DND-41 (cell line): ENCODE measurements around the gene TMEM154.
"Not testable (repeated sequence)": the region's sequence is repeated elsewhere in the genome, so short reads cannot be mapped to it uniquely, and the experiment has no call there.

Experiments used
- ATAC-seq: fragments of 200-7000 bp; cut with Tn5 transposase; 3 replicates; pipeline ENCODE4 v1.9.1; 2021; ENCODE audit warnings: low read depth; ENCODE audit not compliant: insufficient read depth
- DNase-seq: peaks from one replicate; pipeline ENCODE4 v3.0.0-alpha.2; 2020
- H2AFZ ChIP-seq: 2 replicates; pipeline ENCODE4 v1.6.0; 2012; ENCODE audit warnings: low read depth, low read length
- H3K27ac ChIP-seq: 2 replicates; pipeline ENCODE4 v1.5.1; 2012; ENCODE audit warnings: low read length, inconsistent platforms
- H3K27me3 ChIP-seq: fragments of 200-600 bp; sonication (generic); 2 replicates; pipeline ENCODE4 v1.6.0; 2012; ENCODE audit warnings: low read length, mild to moderate bottlenecking, inconsistent platforms; ENCODE audit not compliant: insufficient read depth, poor library complexity
- H3K36me3 ChIP-seq: 2 replicates; pipeline ENCODE4 v1.5.1; 2012; ENCODE audit warnings: low read length, inconsistent platforms; ENCODE audit not compliant: insufficient read depth
- H3K4me1 ChIP-seq: 2 replicates; pipeline ENCODE4 v1.5.1; 2012; ENCODE audit warnings: mild to moderate bottlenecking, low read length; ENCODE audit not compliant: insufficient read depth
- H3K4me2 ChIP-seq: 2 replicates; pipeline ENCODE4 v1.6.0; 2012; ENCODE audit warnings: mild to moderate bottlenecking, moderate library complexity, low read length, inconsistent platforms; ENCODE audit not compliant: insufficient read depth
- H3K4me3 ChIP-seq, 2 experiments: fragments of 200-600 bp in 1 of 2; shearing (Covaris generic) in 1 of 2; 2 replicates each; pipeline ENCODE4 v1.5.1; 2012 to 2016; ENCODE audit warnings: inconsistent platforms in 2 of 2, low read length in 2 of 2, mild to moderate bottlenecking in 2 of 2, low read depth in 1 of 2, moderate library complexity in 1 of 2
- H3K79me2 ChIP-seq: 2 replicates; pipeline ENCODE4 v1.6.0; 2012; ENCODE audit warnings: low read length, inconsistent platforms; ENCODE audit not compliant: insufficient read depth
- H3K9ac ChIP-seq: 2 replicates; pipeline ENCODE4 v1.6.0; 2012; ENCODE audit warnings: low read depth, mild to moderate bottlenecking, inconsistent platforms, low read length, moderate library complexity
- H3K9me3 ChIP-seq: 2 replicates; pipeline ENCODE4 v1.5.1; 2012; ENCODE audit warnings: low read length, moderate library complexity, mild to moderate bottlenecking, inconsistent platforms; ENCODE audit not compliant: insufficient read depth, severe bottlenecking
- H4K20me1 ChIP-seq: 2 replicates; pipeline ENCODE4 v1.6.0; 2012; ENCODE audit warnings: low read length; ENCODE audit not compliant: insufficient read depth
- EZH2 ChIP-seq: IDR thresholded peaks from 3 replicates; pipeline ENCODE4 v1.6.1; 2012; ENCODE audit warnings: borderline replicate concordance, low read depth, mild to moderate bottlenecking, moderate library complexity, low read length, inconsistent platforms; ENCODE audit not compliant: severe bottlenecking
- TF ChIP-seq, protein P1 (sequence below): IDR thresholded peaks from 2 replicates; pipeline ENCODE4 v1.5.1; 2012; ENCODE audit warnings: borderline replicate concordance, low read length, moderate library complexity, mild to moderate bottlenecking; ENCODE audit not compliant: poor library complexity, severe bottlenecking; ENCODE audit errors: extremely low read depth

Gene TMEM154

DNA sequence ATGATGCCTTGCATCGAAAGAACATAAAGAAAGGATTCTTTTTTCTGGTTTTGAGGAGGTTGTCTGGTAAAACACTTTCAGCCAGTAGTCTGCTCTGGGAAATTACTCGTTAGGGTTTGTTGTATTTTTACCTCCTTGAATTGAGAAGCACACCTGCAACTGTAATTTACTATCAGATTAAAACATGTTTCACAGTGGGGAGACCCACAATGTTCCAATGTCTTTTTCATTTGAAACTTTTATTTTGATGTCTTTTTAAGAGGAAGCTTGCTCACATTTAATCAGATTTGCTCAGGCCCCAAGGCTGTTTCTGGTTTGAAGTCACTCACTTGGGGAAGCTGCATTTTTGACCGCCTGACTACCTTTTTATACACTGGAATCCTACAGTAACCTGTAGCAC lies 12.0 kb downstream of the TMEM154 start:
- Histone ChIP-seq H3K4me3 (no peak overlapping the region), H3K27me3 (no peaks in the 10 kb centered on the region), H3K9me3 (no peaks in the 10 kb centered on the region), H3K9ac (no peak overlapping the region), H3K27ac (no peak overlapping the region), H3K36me3 (no peaks in the 10 kb centered on the region), H2AFZ (no peak overlapping the region), H4K20me1 (no peaks in the 10 kb centered on the region), H3K4me1 (no peaks in the 10 kb centered on the region), H3K79me2 (no peaks in the 10 kb centered on the region), H3K4me2 (no peak overlapping the region)
- DNase-seq (no peak), ATAC-seq (no peak)
- TF ChIP-seq, protein P1, sequence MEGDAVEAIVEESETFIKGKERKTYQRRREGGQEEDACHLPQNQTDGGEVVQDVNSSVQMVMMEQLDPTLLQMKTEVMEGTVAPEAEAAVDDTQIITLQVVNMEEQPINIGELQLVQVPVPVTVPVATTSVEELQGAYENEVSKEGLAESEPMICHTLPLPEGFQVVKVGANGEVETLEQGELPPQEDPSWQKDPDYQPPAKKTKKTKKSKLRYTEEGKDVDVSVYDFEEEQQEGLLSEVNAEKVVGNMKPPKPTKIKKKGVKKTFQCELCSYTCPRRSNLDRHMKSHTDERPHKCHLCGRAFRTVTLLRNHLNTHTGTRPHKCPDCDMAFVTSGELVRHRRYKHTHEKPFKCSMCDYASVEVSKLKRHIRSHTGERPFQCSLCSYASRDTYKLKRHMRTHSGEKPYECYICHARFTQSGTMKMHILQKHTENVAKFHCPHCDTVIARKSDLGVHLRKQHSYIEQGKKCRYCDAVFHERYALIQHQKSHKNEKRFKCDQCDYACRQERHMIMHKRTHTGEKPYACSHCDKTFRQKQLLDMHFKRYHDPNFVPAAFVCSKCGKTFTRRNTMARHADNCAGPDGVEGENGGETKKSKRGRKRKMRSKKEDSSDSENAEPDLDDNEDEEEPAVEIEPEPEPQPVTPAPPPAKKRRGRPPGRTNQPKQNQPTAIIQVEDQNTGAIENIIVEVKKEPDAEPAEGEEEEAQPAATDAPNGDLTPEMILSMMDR: no peak
- no peak for TF ChIP-seq EZH2

DNA sequence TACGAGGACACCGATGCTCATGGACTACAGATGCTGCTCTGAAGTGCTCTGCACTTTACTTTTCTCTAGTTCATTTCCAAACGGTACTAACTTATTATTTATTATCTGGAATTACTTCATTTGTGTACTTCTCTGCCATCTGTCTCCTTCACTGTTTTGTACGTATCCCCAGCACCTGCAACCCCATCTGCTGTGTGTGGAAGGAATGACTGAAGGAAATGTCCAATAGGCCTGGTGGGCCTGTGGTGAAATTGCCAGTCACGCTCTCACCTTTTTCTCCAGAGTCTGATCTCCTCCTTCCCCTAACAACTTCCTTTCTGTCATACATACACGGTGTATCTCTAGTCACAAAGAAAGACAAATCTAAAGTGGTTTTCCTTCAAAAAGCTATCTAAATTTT lies 12.9 kb downstream of the TMEM154 start:
- TF ChIP-seq EZH2: no peak
- TF ChIP-seq, protein P1: no peak
- no peak overlapping the region for H3K9ac ChIP-seq
- H3K9me3 ChIP-seq: no peaks in the 10 kb centered on the region
- no peak overlapping the region for H3K27ac ChIP-seq
- DNase-seq: no peak
- no peak overlapping the region for H3K4me3 ChIP-seq
- no peaks in the 10 kb centered on the region for H4K20me1 ChIP-seq
- no peaks in the 10 kb centered on the region for H3K36me3 ChIP-seq
- H3K27me3 ChIP-seq: no peaks in the 10 kb centered on the region
- no peaks in the 10 kb centered on the region for H3K4me1 ChIP-seq
- ATAC-seq: no peak
- H2AFZ ChIP-seq: no peak overlapping the region
- no peaks in the 10 kb centered on the region for H3K79me2 ChIP-seq
- H3K4me2 ChIP-seq: no peak overlapping the region

DNA sequence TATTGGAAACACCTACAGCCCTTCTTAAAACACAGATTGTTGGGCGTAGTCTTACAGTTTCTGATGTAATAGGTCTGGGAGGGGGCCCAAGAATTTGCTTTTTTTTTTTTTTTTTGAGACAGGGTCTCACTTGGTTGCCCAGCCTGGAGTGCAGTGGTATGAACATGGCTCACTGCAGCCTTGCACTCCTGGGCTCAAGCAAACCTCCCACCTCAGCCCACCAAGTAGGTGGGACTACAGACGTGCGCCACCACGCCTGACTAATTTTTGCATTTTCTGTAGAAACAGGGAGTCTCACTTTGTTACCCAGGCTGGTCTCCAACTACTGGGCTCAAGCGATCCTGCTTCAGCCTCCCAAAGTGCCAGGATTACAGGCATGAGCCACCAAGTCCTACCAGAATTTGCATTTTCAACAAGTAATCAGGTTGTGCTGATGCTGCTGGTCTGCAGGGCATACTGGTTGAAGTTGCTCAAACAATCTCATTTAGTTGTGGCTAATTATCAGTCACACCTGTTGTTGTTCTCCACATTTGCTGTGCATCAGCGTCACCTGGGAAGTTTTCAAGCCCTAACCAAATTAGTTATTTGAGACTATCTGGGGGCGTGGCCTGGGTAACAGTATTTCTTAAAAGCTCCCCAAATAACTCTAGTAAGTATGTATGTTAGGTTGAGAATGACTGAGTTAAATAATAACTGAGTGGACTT lies 14.0 kb downstream of the TMEM154 start:
- Histone ChIP-seq H3K36me3 (no peaks in the 10 kb centered on the region), H4K20me1 (no peaks in the 10 kb centered on the region), H3K9ac (no peak overlapping the region), H3K79me2 (no peaks in the 10 kb centered on the region), H3K4me3 (no peak overlapping the region), H3K4me1 (no peaks in the 10 kb centered on the region), H3K27me3 (no peaks in the 10 kb centered on the region), H2AFZ (no peak overlapping the region), H3K27ac (no peak overlapping the region), H3K9me3 (no peaks in the 10 kb centered on the region), H3K4me2 (no peak overlapping the region)
- ATAC-seq (no peak), DNase-seq (no peak)
- TF ChIP-seq EZH2: no peak
- TF ChIP-seq, protein P1: no peak

DNA sequence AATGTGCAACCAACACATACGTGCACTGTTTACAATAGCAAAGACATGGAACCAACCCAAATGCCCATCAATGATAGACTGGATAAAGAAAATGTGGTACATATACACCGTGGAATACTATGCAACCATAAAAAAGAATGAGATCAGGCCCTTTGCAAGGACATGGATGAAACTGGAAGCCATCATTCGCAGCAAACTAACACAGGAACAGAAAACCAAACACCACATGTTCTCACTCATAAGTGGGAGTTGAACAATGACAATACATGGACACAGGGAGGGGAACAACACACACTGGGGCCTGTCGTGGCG lies 15.8 kb downstream of the TMEM154 start:
- H3K9ac ChIP-seq, H3K9me3 ChIP-seq, H3K4me1 ChIP-seq, H4K20me1 ChIP-seq, H3K27me3 ChIP-seq, DNase-seq, H3K4me2 ChIP-seq, H3K27ac ChIP-seq, H3K36me3 ChIP-seq, H2AFZ ChIP-seq, H3K79me2 ChIP-seq, H3K4me3 ChIP-seq, ATAC-seq: not testable (repeated sequence)
